Right atrium auricular region (tissue), 2 donors: Measurements from ENCODE around the gene PRX. TPM values are rescaled to one million over a fixed set of nuclear protein-coding genes. Genes with fewer than 3 reads are reported as not detected.

Source experiments
- DNase-seq: peaks from one replicate; pipeline ENCODE4 v3.0.0-alpha.2; 2019; ENCODE audit warnings: low spot score
- H3K27ac ChIP-seq, 2 donors: fragments of 200-600 bp; sonication (generic); 1 replicate in 1 of 2; 2 replicates in 1 of 2; pipeline ENCODE4 v1.5.1; 2016 to 2019
- H3K27me3 ChIP-seq, 2 donors: fragments of 200-600 bp; sonication (generic); one replicate each; pipeline versions ENCODE4 v1.5.1 to v1.6.0; 2017 to 2019
- H3K36me3 ChIP-seq: fragments of 200-600 bp; sonication (generic); one replicate; pipeline ENCODE4 v1.5.1; 2016
- H3K4me1 ChIP-seq, 2 donors: fragments of 200-600 bp; sonication (generic); one replicate each; pipeline versions ENCODE4 v1.5.1 to v1.6.0; 2017 to 2019
- H3K4me3 ChIP-seq, 2 donors: fragments of 200-600 bp; sonication (generic); 1 replicate in 1 of 2; 2 replicates in 1 of 2; pipeline ENCODE4 v1.5.1; 2017 to 2019; ENCODE audit warnings: mild to moderate bottlenecking in 1 of 2, moderate library complexity in 1 of 2
- H3K9me3 ChIP-seq, 2 donors: fragments of 200-600 bp; sonication (generic); one replicate each; pipeline ENCODE4 v1.5.1; 2019
- total RNA-seq, 2 donors: library from RNA; depleted of rRNA; stranded (reverse); fragments of >200 nt; gene quantifications; one replicate each; pipeline ENCODE4 v1.1.0, GENCODE V29; 2016
- TF ChIP-seq, protein P1 (sequence below), 2 donors: fragments of 200-600 bp; sonication (generic); IDR thresholded peaks; one replicate each; pipeline ENCODE4 v1.5.1; 2019; ENCODE audit warnings: antibody characterized with exemption in 2 of 2

The PRX gene, protein sequence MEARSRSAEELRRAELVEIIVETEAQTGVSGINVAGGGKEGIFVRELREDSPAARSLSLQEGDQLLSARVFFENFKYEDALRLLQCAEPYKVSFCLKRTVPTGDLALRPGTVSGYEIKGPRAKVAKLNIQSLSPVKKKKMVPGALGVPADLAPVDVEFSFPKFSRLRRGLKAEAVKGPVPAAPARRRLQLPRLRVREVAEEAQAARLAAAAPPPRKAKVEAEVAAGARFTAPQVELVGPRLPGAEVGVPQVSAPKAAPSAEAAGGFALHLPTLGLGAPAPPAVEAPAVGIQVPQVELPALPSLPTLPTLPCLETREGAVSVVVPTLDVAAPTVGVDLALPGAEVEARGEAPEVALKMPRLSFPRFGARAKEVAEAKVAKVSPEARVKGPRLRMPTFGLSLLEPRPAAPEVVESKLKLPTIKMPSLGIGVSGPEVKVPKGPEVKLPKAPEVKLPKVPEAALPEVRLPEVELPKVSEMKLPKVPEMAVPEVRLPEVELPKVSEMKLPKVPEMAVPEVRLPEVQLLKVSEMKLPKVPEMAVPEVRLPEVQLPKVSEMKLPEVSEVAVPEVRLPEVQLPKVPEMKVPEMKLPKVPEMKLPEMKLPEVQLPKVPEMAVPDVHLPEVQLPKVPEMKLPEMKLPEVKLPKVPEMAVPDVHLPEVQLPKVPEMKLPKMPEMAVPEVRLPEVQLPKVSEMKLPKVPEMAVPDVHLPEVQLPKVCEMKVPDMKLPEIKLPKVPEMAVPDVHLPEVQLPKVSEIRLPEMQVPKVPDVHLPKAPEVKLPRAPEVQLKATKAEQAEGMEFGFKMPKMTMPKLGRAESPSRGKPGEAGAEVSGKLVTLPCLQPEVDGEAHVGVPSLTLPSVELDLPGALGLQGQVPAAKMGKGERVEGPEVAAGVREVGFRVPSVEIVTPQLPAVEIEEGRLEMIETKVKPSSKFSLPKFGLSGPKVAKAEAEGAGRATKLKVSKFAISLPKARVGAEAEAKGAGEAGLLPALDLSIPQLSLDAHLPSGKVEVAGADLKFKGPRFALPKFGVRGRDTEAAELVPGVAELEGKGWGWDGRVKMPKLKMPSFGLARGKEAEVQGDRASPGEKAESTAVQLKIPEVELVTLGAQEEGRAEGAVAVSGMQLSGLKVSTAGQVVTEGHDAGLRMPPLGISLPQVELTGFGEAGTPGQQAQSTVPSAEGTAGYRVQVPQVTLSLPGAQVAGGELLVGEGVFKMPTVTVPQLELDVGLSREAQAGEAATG (N-terminal part only)
- total RNA-seq = 1 to 10 TPM; 4.8 to 5.1 TPM

DNA sequence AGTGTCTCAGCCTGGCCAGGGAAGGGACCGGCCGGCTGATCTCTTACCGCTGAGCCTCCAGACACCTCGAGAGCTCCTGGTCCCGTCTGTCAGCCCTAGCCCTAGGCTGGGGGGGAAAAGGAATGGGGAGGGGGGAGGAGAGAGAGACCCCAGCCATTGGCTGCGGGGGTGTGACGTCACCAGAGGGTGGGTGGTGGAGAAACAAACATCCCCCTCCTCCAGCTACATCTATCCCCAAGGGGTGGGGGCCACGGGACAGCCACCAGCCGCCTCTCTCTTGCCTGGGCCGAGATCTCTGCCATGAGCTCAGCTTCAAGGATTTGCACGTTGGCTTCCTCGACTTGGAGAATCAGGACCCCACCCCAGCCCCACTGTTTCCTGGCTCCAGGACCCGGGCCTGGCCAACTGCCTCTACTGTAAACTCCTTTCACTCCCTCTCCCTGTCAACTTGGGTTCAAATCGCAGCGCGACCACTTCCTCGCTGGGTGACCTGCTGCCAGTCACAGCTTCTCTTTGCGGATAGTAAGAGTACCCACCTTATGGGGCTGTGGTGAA is at the start of gene PRX:
Gene PRX, minus strand, starts transcription at position 88 of the 555 bp plus-strand sequence. CDS start 5,446 bp downstream, outside the sequence.
- TF ChIP-seq, protein P1, sequence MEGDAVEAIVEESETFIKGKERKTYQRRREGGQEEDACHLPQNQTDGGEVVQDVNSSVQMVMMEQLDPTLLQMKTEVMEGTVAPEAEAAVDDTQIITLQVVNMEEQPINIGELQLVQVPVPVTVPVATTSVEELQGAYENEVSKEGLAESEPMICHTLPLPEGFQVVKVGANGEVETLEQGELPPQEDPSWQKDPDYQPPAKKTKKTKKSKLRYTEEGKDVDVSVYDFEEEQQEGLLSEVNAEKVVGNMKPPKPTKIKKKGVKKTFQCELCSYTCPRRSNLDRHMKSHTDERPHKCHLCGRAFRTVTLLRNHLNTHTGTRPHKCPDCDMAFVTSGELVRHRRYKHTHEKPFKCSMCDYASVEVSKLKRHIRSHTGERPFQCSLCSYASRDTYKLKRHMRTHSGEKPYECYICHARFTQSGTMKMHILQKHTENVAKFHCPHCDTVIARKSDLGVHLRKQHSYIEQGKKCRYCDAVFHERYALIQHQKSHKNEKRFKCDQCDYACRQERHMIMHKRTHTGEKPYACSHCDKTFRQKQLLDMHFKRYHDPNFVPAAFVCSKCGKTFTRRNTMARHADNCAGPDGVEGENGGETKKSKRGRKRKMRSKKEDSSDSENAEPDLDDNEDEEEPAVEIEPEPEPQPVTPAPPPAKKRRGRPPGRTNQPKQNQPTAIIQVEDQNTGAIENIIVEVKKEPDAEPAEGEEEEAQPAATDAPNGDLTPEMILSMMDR (IDR thresholded peaks at IDR 0.05) = no peak
- Histone ChIP-seq H3K4me1 (peaks cover 0 to 51% of the 10 kb centered on the region in 2 donors), H3K9me3 (no peaks in the 10 kb centered on the region), H3K36me3 (no peaks in the 10 kb centered on the region), H3K27me3 (no peaks in the 10 kb centered on the region), H3K4me3 (no peak within 1 kb of the TSS), H3K27ac (peak within 1 kb of the TSS; percentile 82 to 89)
- DNase-seq = no peak

DNA sequence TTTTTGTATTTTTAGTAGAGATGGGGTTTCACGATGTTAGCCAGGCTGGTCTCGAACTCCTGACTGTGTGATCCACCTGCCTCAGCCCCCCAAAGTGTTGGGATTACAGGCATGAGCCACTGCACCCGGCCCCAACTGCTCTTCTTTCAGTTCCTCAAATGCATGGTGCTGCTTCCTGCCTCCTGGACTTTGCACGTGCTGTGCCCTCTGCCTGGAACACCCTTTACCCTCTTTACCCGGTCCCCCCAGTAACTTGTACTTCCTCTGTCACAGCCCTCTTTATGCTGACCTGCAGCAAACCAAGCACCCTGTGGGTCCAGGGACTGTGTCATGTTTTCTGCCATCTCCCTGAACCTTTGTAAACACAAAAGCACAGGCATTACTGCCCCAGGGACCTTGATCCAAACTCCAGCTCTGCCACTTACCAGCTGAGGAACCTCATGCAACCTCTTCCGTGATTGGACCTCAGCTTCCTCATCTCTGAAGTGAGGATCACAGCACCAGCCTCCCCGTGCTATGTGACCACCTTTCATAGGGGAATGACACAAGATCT is 48.6 kb upstream of the PRX start:
- TF ChIP-seq, protein P1 (IDR thresholded peaks at IDR 0.05) = no peak
- Histone ChIP-seq H3K9me3 (no peaks in the 10 kb centered on the region), H3K4me3 (no peak overlapping the region), H3K36me3 (peaks cover 8% of the 10 kb centered on the region), H3K27me3 (no peaks in the 10 kb centered on the region), H3K27ac (no peak overlapping the region), H3K4me1 (peaks cover 0 to 27% of the 10 kb centered on the region in 2 donors)
- peak; percentile 64 for DNase-seq

DNA sequence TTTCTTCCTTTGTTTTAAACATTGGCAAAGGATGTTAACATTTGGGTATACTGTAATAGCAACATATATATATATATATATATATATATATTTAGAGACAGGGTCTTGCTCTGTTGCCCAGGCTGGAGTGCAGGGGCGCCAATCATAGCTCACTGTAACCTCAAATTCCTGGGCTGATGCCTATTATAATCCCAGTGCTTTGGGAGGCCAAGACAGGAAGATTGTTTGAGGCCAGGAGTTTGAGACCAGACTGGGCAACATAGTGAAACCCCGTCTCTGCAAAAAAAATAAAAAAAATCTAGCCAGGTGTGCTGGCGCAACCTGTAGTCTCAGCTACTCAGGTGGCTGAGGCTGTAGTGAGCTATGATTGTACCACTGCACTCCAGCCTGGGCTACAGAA is 47.0 kb upstream of the PRX start:
- TF ChIP-seq, protein P1 (IDR thresholded peaks at IDR 0.05) = no peak
- H3K36me3 ChIP-seq = peaks cover 8% of the 10 kb centered on the region
- H3K27ac ChIP-seq = no peak overlapping the region
- no peak for DNase-seq
- no peak overlapping the region for H3K4me3 ChIP-seq
- H3K9me3 ChIP-seq = no peaks in the 10 kb centered on the region
- no peaks in the 10 kb centered on the region for H3K27me3 ChIP-seq
- H3K4me1 ChIP-seq = peaks cover 0 to 16% of the 10 kb centered on the region in 2 donors

DNA sequence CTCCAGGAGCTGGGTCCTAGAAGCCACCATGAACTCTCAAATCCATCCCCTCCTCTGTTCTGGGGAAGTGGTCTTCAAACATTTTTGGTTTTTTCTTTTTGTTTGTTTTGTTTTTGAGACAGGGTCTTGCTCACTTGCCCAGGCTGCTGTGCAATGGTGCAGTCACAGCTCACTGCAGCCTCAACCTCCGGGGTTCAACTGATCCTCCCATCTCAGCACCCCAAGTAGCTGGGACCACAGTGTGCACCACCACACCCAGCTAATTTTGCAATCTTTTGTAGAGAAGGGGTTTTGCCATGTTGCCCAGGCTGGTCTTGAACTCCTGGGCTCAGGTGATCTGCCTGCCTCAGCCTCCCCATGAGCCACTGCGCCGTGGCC is 45.4 kb upstream of the PRX start:
- H3K27me3 ChIP-seq = no peaks in the 10 kb centered on the region
- DNase-seq = no peak
- TF ChIP-seq, protein P1 (IDR thresholded peaks at IDR 0.05) = no peak

More for the DNA sequence above, 45.4 kb upstream of the PRX start:
- no peaks in the 10 kb centered on the region for H3K9me3 ChIP-seq
- H3K27ac ChIP-seq = no peak overlapping the region
- peaks cover 0 to under 1% of the 10 kb centered on the region in 2 donors for H3K4me1 ChIP-seq
- H3K36me3 ChIP-seq = peaks cover 8% of the 10 kb centered on the region
- H3K4me3 ChIP-seq = no peak overlapping the region
